GM20431 (cell line): ENCODE measurements around the gene ACOT6.
"Not testable (repeated sequence)": the region's sequence is repeated elsewhere in the genome, so short reads cannot be mapped to it uniquely, and the experiment has no call there.

Experiments
- in situ Hi-C: fragments of 300-500 bp; cut with MseI, MboI; formaldehyde crosslinking; loops from one replicate; pipeline ENCODE4 v1.15.0; 2020; ENCODE audit warnings: low sequenced_read_pairs; ENCODE audit not compliant: unreplicated experiment

Gene ACOT6

DNA sequence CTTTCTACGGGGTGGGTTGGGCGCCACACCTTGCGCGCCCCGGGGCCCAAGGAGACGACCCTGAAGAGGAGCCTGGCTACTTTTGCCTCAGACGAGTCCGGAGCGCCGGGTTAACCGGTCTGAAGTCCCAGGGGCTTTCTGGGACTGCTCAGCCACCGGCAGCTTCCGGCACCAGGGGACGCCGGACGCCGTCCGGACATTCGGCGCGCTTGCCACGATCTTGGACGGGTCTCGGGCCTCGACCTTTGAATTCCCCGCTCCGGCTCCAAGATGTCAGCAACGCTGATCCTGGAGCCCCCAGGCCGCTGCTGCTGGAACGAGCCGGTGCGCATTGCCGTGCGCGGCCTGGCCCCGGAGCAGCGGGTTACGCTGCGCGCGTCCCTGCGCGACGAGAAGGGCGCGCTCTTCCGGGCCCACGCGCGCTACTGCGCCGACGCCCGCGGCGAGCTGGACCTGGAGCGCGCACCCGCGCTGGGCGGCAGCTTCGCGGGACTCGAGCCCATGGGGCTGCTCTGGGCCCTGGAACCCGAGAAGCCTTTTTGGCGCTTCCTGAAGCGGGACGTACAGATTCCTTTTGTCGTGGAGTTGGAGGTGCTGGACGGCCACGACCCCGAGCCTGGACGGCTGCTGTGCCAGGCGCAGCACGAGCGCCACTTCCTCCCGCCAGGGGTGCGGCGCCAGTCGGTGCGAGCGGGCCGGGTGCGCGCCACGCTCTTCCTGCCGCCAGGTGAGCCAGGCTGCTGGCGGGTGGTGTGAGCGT lies 20.4 kb upstream of the ACOT6 start, which contains the start of gene ACOT4:
Gene ACOT4 (plus strand): TSS at position 184 of the 760 bp plus-strand sequence. CDS start 87 bp downstream, at position 271.
- in situ Hi-C loops, result no loop called here

- in situ Hi-C loops, result no loop called here
Observed at GRCh38 chr14:73594491-73594890, 17.8 kb upstream of the ACOT6 start.

DNA sequence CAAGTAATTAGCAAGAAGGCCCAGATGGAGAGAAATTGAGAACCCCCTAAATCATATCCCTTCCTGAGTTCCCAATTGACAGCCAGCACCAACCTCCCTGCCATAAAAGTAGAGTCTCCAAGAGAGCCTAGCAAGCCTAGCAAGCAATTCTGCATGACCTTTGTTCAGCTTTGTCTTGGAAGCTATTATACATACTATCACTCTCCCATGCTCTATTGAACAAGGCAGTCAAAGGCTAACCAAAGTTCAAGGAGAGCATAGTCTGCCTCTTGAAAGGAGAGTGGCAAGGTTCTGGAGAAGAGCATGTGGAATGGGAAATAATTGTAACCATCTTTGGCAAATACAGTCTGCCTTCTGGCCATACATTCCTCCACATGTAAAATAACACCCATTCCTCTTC lies 12.8 kb upstream of the ACOT6 start:
- in situ Hi-C loops, result no loop called here

GRCh38 chr14:73602994-73603393 lies 9.3 kb upstream of the ACOT6 start:
- in situ Hi-C loops, result no loop called here

GRCh38 chr14:73606271-73606670 lies 6.0 kb upstream of the ACOT6 start:
- in situ Hi-C loops, result no loop called here

GRCh38 chr14:73607241-73607640 lies 5.1 kb upstream of the ACOT6 start:
- in situ Hi-C loops, result no loop called here

DNA sequence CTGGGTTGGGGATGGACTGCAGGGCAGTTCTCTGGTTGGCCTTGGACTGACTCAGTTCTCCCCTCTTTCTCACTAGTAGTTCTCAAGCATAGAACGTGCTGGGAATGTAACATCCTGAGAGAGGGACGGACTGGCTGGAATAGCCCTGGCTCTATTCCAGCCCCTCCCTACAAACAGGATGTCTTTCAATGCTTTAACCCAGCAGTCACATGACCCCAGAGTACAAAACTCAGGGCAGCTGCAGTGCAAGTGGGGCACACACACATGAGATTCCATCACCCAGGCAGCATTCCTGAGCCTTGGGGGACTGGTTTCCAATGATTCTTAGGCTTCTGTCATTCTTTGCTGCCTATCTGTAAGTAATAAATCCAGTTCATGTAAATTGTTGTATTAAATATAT lies 1.6 kb upstream of the ACOT6 start:
- in situ Hi-C loops, result no loop called here

- in situ Hi-C loops, result no loop called here
Observed at GRCh38 chr14:73613046-73613383, 698 bp downstream of the ACOT6 start.

DNA sequence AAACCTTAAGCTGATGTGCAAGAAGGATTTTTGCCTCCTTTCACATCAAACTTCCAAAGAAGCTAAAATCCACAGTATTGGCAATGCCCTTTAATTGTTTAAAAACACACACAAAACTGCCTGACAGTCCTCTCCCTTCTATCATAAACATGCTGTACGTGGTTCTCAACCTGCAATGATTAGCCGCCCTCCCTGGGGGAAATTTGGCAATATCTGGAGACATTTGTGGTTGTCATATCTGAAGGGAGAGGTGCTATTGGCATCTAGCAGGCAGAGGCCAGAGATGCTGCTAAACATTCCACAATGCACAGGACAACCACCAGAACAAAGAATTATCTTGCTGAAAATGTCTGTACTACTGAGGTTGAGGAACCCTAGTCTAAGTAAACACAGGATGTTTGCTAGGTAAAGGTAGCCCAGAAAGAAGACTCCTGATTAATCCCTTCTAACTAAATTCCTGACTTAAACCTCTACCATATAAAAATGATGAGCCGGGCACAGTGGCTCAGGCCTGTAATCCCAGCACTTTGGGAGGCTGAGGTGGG lies 1.2 kb downstream of the ACOT6 start:
- in situ Hi-C loops, result no loop called here

DNA sequence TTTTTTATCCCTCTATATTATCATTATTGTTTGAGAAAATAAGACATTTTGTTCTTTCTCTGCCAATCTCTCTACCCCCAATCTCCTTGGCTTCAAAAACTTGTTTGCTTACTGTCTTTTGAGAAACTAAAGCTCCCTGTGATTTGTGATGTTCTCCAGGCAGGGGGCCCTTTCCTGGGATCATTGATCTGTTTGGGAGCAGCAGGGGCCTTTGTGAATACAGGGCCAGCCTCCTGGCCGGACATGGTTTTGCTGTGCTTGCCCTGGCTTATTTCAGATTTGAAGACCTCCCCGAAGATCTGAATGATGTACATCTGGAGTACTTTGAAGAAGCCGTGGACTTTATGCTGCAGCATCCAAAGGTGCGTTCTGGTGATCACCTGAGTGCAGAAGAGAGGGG lies 4.5 kb downstream of the ACOT6 start:
- in situ Hi-C loops, result no loop called here

DNA sequence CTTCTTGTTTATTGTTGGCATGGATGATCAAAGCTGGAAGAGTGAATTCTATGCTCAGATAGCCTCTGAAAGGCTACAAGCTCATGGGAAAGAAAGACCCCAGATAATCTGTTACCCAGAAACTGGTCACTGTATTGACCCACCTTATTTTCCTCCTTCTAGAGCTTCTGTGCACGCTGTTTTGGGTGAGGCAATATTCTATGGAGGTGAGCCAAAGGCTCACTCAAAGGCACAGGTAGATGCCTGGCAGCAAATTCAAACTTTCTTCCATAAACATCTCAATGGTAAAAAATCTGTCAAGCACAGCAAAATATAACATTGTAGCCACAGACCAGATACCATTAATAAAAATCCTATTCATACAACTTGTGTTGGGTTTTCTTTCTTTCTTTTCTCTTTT lies 7.2 kb downstream of the ACOT6 start:
- in situ Hi-C loops, result no loop called here

DNA sequence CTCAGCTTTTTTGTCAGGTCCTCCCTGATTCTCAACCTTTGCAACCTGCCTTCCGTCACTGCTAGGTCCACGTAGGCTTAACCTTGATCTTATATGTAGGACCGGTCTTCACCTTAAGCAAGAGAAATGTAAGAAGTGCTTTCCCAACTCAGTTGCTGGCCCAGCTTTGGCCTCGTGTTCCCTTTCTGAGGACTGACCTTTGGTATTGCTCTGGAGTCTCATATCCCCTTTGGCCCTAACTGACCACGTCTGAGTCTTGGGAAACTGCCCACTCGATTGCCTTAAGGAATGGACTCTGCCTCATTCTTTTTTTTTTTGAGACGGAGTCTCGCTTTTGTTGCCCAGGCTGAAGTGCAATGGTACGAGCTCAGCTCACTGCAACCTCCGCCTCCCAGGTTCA lies 8.0 kb downstream of the ACOT6 start:
- in situ Hi-C loops, result no loop called here

- in situ Hi-C loops, result no loop called here
Observed at GRCh38 chr14:73623504-73624054, 11.3 kb downstream of the ACOT6 start.

DNA sequence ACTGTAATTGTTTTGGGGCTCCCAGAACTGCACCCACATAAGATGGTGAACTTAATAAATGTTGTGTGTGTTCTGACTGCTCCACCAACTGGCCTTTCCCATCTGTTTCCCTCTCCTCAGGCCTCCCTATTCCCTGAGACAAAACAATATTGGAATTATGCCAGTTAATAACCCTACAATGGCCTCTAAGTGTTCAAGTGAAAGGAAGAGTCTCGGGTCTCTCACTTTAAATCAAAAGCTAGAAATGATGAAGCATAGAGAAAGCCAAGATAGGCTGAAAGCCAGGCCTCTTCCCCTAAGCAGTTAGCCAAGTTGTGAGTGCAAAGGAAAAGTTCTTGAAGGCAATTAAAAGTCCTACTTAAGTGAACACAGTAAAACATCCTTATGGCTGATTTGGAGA lies 13.4 kb downstream of the ACOT6 start:
- in situ Hi-C loops, result no loop called here

- in situ Hi-C loops, result no loop called here
Observed at GRCh38 chr14:73627151-73627558, 14.8 kb downstream of the ACOT6 start.

DNA sequence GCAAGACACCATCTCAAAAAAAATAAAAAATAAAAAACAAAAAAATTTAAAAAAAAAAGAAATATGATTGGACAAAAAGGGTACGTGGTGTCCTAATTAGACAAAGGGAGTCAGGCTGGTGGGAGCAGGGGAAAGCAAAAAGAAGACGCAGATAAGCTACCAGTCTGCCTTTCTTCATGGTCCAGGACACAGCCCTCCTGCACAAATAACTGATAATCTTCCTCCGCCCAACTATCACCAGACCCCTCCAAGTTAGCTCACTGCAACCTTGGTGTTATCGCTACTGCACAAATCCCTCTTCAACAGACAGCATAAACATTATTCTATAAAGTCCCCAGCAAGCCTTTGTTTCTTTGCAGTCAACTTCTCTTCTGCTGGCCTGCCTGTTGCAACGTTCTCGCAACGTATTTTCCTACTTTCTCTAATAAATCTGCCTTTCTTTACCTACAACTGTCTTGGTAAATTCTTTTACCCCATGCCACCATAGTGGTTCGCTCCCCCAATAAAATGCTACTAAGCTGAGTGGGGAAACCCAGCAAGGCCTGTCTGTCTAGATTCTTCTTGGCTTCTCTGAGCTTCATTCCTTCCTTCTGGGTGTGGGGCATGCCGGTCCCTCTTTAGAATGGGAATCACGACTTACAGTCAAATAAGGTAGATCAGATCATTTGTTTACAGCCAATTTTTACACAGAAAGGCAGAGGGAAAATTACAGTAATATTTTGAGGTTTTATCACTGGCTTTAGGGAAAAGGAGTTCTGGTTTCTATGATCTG lies 17.9 kb downstream of the ACOT6 start:
- in situ Hi-C loops, result no loop called here

GRCh38 chr14:73633116-73634010 lies 21.0 kb downstream of the ACOT6 start:
- in situ Hi-C loops, result no loop called here

DNA sequence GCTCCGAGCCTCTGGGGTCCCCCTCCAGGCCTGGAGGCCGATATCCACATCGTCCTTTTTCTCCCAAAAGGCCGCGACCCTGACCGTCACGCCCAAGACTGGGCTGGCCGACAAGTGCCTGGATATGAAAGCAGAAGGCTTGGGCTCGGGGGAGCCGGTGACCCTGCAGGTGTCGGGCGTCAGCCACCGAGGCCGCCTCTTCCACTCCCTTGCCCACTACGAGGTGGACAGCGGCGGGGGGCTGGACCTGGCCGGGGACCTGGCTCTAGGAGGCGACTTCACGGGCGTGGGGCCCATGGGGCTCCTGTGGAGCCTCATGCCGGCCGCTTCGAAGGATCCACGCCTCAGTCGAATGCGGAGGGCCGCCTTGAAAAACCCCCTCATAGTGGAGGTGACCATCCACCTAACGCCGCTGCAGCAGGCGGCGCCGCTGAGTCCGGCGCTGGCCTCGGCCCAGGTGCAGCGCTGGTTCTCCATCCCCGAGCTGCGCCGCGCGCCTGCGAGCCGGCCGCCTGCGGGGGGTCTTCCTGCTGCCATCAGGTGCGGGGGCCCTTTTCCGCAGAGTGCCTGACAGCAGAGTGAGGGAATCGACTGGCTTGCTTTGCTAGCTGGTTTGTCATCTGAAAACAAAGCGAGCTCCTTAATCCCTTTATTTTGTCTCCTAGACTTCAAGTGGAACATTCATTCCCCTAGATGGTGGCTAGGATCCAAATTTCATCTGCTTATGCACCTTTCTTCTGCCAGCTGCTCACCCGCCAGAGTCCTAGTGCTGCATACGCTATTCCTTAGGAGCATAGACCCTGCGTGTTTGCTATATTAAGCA lies 21.9 kb downstream of the ACOT6 start:
- in situ Hi-C loops, result no loop called here

GRCh38 chr14:73636355-73636754 lies 24.0 kb downstream of the ACOT6 start:
- in situ Hi-C loops, result not testable (repeated sequence)
